GM23338 (cell line): Measurements from ENCODE around the gene TMEM200C. TPM values are rescaled to one million over a fixed set of nuclear protein-coding genes. Genes with fewer than 3 reads are reported as not detected.

Experiments
- ATAC-seq: fragments of 200-7000 bp; cut with Tn5 transposase; 3 replicates; pipeline ENCODE4 v1.9.1; 2020
- DNase-seq: peaks from one replicate; pipeline ENCODE4 v3.0.0-alpha.2; 2015; ENCODE audit warnings: low spot score
- H2AFZ ChIP-seq: fragments of 200-600 bp; sonication (generic); 2 replicates; pipeline ENCODE4 v1.8.0; 2016; ENCODE audit warnings: antibody characterized with exemption, mild to moderate bottlenecking, moderate library complexity
- H3F3A ChIP-seq: fragments of 200-600 bp; sonication (generic); replicated peaks from 2 replicates; pipeline ENCODE4 v1.8.0; 2017; ENCODE audit warnings: antibody characterized with exemption, mixed run types, low read depth
- H3K27ac ChIP-seq: fragments of 200-600 bp; sonication (generic); 2 replicates; pipeline ENCODE4 v1.6.1; 2016; ENCODE audit warnings: low read depth
- H3K27me3 ChIP-seq: fragments of 200-600 bp; sonication (generic); 2 replicates; pipeline ENCODE4 v1.8.0; 2016; ENCODE audit warnings: mild to moderate bottlenecking, mixed run types, moderate library complexity; ENCODE audit not compliant: insufficient read depth
- H3K36me3 ChIP-seq: fragments of 200-600 bp; sonication (generic); 2 replicates; pipeline ENCODE4 v1.8.0; 2016; ENCODE audit warnings: mild to moderate bottlenecking; ENCODE audit not compliant: insufficient read depth
- H3K4me1 ChIP-seq: fragments of 200-600 bp; sonication (generic); 2 replicates; pipeline ENCODE4 v1.8.0; 2016; ENCODE audit warnings: mild to moderate bottlenecking, moderate library complexity; ENCODE audit not compliant: insufficient read depth
- H3K4me2 ChIP-seq: fragments of 200-600 bp; sonication (generic); 2 replicates; pipeline ENCODE4 v1.7.1; 2017; ENCODE audit warnings: mixed run types
- H3K4me3 ChIP-seq: fragments of 200-600 bp; sonication (generic); 2 replicates; pipeline ENCODE4 v1.6.1; 2016; ENCODE audit warnings: mixed run types
- H3K79me2 ChIP-seq: fragments of 200-600 bp; sonication (generic); replicated peaks from 2 replicates; pipeline ENCODE4 v1.8.0; 2017; ENCODE audit warnings: mild to moderate bottlenecking; ENCODE audit not compliant: insufficient read depth
- H3K9me2 ChIP-seq: fragments of 200-600 bp; sonication (generic); 2 replicates; pipeline ENCODE4 v1.8.0; 2017; ENCODE audit not compliant: insufficient read depth
- H4K20me1 ChIP-seq: fragments of 200-600 bp; sonication (generic); replicated peaks from 2 replicates; pipeline ENCODE4 v1.8.0; 2017; ENCODE audit warnings: mild to moderate bottlenecking; ENCODE audit not compliant: insufficient read depth
- H3K27ac Mint-ChIP-seq: 2 replicates; pipeline ENCODE4 v1.8.0; 2020; ENCODE audit warnings: inconsistent platforms, mild to moderate bottlenecking, moderate library complexity, mixed read lengths
- H3K27me3 Mint-ChIP-seq: 3 replicates; pipeline ENCODE4 v1.8.0; 2022; ENCODE audit warnings: low read depth, mild to moderate bottlenecking, moderate library complexity, mixed read lengths, inconsistent platforms; ENCODE audit not compliant: insufficient read depth, poor library complexity
- H3K36me3 Mint-ChIP-seq: 3 replicates; pipeline ENCODE4 v1.8.0; 2021; ENCODE audit warnings: low read depth, mild to moderate bottlenecking, inconsistent platforms, moderate library complexity, mixed read lengths
- H3K4me1 Mint-ChIP-seq: 3 replicates; pipeline ENCODE4 v1.8.0; 2020; ENCODE audit warnings: mild to moderate bottlenecking, inconsistent platforms, mixed read lengths
- H3K4me3 Mint-ChIP-seq: 3 replicates; pipeline ENCODE4 v1.8.0; 2021; ENCODE audit warnings: moderate library complexity, mild to moderate bottlenecking, inconsistent platforms, mixed read lengths
- H3K9me3 Mint-ChIP-seq: 3 replicates; pipeline ENCODE4 v1.8.0; 2020; ENCODE audit warnings: moderate library complexity, mild to moderate bottlenecking, inconsistent platforms, mixed read lengths
- CTCF ChIP-seq, 2 experiments: fragments of 200-600 bp in 1 of 2; sonication (generic) in 1 of 2; conservative IDR thresholded peaks; 2 replicates each; pipeline versions ENCODE4 v1.5.1 to v1.6.1; 2016 to 2017; ENCODE audit warnings: antibody characterized with exemption in 2 of 2, low read depth in 2 of 2, mild to moderate bottlenecking in 2 of 2, moderate library complexity in 1 of 2
- EZH2 ChIP-seq: fragments of 200-600 bp; sonication (generic); IDR thresholded peaks from one replicate; pipeline ENCODE4 v1.8.0; 2017; ENCODE audit warnings: antibody characterized with exemption, mild to moderate bottlenecking, low read depth; ENCODE audit not compliant: unreplicated experiment
- EZH2phosphoT487 ChIP-seq: fragments of 200-600 bp; sonication (generic); IDR thresholded peaks from one replicate; pipeline ENCODE4 v1.8.1; 2018; ENCODE audit warnings: antibody characterized with exemption; ENCODE audit not compliant: unreplicated experiment
- REST ChIP-seq: IDR thresholded peaks from one replicate; pipeline ENCODE4 v1.6.1; 2018; ENCODE audit warnings: antibody characterized with exemption; ENCODE audit not compliant: unreplicated experiment
- STAT1 ChIP-seq: IDR thresholded peaks from one replicate; pipeline ENCODE4 v1.6.1; 2016; ENCODE audit warnings: antibody characterized with exemption; ENCODE audit not compliant: unreplicated experiment
- ZNF114 ChIP-seq: fragments of 250-450 bp; sonication (Bioruptor Pico); IDR thresholded peaks from 2 replicates; pipeline ENCODE4 v1.5.0; 2020; ENCODE audit warnings: mild to moderate bottlenecking, moderate library complexity
- polyA plus RNA-seq: library from polyadenylated mRNA; unstranded; fragments of >200 nt; fragmentation: Nextera tagmentation; extraction: Ambion mirVana; gene quantifications from 2 replicates; pipeline ENCODE4 v1.2.1, GENCODE V29; 2016
- total RNA-seq: library from RNA; depleted of rRNA; stranded (reverse); fragments of >200 nt; shearing (Covaris generic); gene quantifications from 2 replicates; pipeline ENCODE4 v1.2.3, GENCODE V29; 2014
- TF ChIP-seq, protein P1 (sequence below): fragments of 250-450 bp; sonication (Bioruptor Pico); IDR thresholded peaks from 2 replicates; pipeline ENCODE4 v1.5.0; 2020; ENCODE audit warnings: mild to moderate bottlenecking, moderate library complexity

TMEM200C gene
- total and polyA plus RNA-seq, 2 experiments from 2014 or later: 0.53 to 6.1 TPM

- ATAC-seq (no peak), DNase-seq (peak; percentile 24)
- no peaks in the 10 kb centered on the region for H3K27me3 ChIP-seq
- TF ChIP-seq EZH2 (no peak), STAT1 (no peak), CTCF (conservative IDR thresholded peaks at IDR 0.05; ENCODE audit: low read depth in 2 of 2) (peak; percentile 36 to 42; a peak in 3 of 4 replicates), ZNF114 (no peak), REST (no peak), EZH2phosphoT487 (no peak)
- TF ChIP-seq, protein P1, sequence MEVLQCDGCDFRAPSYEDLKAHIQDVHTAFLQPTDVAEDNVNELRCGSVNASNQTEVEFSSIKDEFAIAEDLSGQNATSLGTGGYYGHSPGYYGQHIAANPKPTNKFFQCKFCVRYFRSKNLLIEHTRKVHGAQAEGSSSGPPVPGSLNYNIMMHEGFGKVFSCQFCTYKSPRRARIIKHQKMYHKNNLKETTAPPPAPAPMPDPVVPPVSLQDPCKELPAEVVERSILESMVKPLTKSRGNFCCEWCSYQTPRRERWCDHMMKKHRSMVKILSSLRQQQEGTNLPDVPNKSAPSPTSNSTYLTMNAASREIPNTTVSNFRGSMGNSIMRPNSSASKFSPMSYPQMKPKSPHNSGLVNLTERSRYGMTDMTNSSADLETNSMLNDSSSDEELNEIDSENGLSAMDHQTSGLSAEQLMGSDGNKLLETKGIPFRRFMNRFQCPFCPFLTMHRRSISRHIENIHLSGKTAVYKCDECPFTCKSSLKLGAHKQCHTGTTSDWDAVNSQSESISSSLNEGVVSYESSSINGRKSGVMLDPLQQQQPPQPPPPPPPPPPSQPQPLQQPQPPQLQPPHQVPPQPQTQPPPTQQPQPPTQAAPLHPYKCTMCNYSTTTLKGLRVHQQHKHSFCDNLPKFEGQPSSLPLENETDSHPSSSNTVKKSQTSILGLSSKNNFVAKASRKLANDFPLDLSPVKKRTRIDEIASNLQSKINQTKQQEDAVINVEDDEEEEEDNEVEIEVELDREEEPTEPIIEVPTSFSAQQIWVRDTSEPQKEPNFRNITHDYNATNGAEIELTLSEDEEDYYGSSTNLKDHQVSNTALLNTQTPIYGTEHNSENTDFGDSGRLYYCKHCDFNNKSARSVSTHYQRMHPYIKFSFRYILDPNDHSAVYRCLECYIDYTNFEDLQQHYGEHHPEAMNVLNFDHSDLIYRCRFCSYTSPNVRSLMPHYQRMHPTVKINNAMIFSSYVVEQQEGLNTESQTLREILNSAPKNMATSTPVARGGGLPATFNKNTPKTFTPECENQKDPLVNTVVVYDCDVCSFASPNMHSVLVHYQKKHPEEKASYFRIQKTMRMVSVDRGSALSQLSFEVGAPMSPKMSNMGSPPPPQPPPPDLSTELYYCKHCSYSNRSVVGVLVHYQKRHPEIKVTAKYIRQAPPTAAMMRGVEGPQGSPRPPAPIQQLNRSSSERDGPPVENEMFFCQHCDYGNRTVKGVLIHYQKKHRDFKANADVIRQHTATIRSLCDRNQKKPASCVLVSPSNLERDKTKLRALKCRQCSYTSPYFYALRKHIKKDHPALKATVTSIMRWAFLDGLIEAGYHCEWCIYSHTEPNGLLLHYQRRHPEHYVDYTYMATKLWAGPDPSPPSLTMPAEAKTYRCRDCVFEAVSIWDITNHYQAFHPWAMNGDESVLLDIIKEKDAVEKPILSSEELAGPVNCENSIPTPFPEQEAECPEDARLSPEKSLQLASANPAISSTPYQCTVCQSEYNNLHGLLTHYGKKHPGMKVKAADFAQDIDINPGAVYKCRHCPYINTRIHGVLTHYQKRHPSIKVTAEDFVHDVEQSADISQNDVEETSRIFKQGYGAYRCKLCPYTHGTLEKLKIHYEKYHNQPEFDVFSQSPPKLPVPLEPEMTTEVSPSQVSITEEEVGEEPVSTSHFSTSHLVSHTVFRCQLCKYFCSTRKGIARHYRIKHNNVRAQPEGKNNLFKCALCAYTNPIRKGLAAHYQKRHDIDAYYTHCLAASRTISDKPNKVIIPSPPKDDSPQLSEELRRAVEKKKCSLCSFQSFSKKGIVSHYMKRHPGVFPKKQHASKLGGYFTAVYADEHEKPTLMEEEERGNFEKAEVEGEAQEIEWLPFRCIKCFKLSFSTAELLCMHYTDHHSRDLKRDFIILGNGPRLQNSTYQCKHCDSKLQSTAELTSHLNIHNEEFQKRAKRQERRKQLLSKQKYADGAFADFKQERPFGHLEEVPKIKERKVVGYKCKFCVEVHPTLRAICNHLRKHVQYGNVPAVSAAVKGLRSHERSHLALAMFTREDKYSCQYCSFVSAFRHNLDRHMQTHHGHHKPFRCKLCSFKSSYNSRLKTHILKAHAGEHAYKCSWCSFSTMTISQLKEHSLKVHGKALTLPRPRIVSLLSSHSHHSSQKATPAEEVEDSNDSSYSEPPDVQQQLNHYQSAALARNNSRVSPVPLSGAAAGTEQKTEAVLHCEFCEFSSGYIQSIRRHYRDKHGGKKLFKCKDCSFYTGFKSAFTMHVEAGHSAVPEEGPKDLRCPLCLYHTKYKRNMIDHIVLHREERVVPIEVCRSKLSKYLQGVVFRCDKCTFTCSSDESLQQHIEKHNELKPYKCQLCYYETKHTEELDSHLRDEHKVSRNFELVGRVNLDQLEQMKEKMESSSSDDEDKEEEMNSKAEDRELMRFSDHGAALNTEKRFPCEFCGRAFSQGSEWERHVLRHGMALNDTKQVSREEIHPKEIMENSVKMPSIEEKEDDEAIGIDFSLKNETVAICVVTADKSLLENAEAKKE: no peak
- H3K27ac ChIP-seq: no peak overlapping the region
- H4K20me1 ChIP-seq: no peaks in the 10 kb centered on the region
- Mint-ChIP-seq H3K27me3 (no peaks in the 10 kb centered on the region), H3K4me3 (no peak overlapping the region), H3K36me3 (no peaks in the 10 kb centered on the region), H3K27ac (no peak overlapping the region), H3K9me3 (no peaks in the 10 kb centered on the region), H3K4me1 (no peaks in the 10 kb centered on the region)
- H3F3A ChIP-seq: no peaks in the 10 kb centered on the region
- no peaks in the 10 kb centered on the region for H3K79me2 ChIP-seq
- no peak overlapping the region for H2AFZ ChIP-seq
- H3K4me1 ChIP-seq: no peaks in the 10 kb centered on the region
- H3K36me3 ChIP-seq: no peaks in the 10 kb centered on the region
- no peak overlapping the region for H3K4me2 ChIP-seq
- H3K4me3 ChIP-seq: no peak overlapping the region
- peaks cover 2% of the 10 kb centered on the region; the same call in 1 of the 2 replicates for H3K9me2 ChIP-seq
Observed at GRCh38 chr18:5851998-5852397, 43.3 kb downstream of the TMEM200C start.
